ENCODE data around the gene AHDC1.

AHDC1 gene

GRCh38 chr1:27638047-27638734, 34.2 kb upstream of the AHDC1 start:
- TF ChIP-seq CTCF (conservative IDR thresholded peaks at IDR 0.05): no peak
- no peak overlapping the region for H3K27ac ChIP-seq

GRCh38 chr1:27635396-27636142, 31.6 kb upstream of the AHDC1 start:
- H3K27ac ChIP-seq: no peak overlapping the region
- TF ChIP-seq CTCF (conservative IDR thresholded peaks at IDR 0.05): no peak

- TF ChIP-seq CTCF (conservative IDR thresholded peaks at IDR 0.05): no peak
- no peak within 1 kb of the TSS; the same call in 1 of the 2 replicates for H3K27ac ChIP-seq
These were observed 31.0 kb upstream of the AHDC1 start, which contains the start of gene FGR for GRCh38 chr1:27634985-27635367. Gene FGR (minus strand): TSS chr1:27635185. CDS start chr1:27623916, 11,269 bp downstream.

DNA sequence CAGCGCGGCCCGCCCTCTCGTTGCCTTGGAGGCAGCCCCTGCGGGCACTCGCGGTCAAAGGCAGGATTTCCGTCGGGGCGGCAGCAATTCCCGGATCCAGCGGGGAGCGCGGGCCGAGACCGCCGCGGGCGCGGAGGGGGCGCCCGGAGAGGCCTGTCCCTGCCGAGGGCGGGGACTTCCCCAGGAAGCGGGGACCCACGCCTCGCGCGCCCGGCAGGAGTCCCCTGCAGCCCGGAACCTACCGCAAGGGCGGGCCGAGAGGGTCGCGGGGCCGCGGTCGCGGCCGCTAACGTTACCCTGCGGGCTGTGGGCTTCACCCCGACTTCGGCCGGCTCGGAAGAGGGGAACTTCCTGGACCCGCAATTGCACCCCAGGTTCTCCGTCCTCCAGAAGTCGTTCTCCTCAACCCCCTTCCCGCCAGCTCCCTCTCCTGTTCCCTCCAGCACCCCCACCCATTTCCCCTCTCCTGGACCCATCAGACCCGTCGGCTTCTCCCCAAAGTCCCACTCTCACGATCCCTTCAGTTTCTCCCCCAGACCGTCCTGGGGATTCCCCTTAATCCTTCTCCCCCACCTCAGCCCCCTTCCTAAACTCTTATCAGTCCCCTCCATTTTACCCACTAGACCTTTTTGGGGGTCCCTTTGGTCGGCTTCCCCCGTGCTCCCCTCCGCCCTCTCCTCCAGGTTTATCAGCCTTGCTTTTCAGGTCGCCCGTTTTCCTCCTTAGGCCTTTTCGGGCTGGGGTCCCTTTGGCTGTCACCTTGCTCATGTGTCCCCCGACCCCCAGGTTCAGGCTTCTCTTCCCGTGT, 30.4 kb upstream of the AHDC1 start:
- H3K27ac ChIP-seq: no peak overlapping the region; the same call in 1 of the 2 replicates
- TF ChIP-seq CTCF (conservative IDR thresholded peaks at IDR 0.05): no peak

DNA sequence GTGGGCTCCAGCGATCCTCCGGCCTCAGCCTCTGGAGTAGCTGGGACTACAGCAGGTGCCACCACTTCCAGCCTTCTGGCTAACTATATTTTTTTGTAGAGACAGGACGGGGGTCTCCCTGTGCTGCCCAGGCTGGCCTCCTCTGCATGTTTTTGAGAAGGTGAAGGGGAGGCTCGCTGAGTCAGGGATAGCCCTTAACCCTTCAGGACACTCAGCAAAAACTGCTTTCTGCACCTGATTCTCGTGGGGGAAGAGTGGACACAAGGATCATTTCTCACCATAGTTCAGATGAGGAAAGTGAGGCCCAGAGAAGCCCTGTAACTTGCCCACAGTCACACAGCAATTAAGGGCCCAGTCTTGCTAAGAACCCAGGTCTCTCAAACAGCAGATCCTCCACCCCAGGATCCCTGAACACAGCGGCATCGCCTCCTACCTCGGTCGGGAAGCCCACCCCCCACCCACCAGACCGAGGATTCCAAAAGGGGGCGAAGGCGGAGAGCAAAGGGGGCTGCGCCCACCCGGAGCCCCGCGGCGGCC, 29.8 kb upstream of the AHDC1 start:
- TF ChIP-seq CTCF (conservative IDR thresholded peaks at IDR 0.05): no peak
- no peak overlapping the region; the same call in 1 of the 2 replicates for H3K27ac ChIP-seq

DNA sequence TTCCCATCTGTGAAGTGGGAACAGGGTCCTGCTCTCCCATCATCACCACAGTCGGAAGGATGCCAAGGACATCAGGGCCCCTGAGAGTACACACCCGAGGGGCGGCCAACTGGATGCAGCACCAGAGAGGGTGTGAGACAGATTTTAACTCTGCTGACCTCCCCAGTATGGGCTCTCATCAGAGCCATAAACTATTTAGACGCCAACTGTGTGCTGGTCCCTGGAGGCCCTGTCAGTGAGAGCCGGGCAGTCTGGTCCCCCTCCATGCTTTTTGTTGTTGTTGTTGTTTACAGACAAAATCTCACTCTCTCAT, 29.3 kb upstream of the AHDC1 start:
- no peak for TF ChIP-seq CTCF (conservative IDR thresholded peaks at IDR 0.05)
- no peak overlapping the region for H3K27ac ChIP-seq
